IgD-negative memory B cell (primary cell): Measurements from ENCODE around the gene PIAS1. TPM values are rescaled to one million over a fixed set of nuclear protein-coding genes. Genes with fewer than 3 reads are reported as not detected.
"Not testable (repeated sequence)": the region's sequence is repeated elsewhere in the genome, so short reads cannot be mapped to it uniquely, and the experiment has no call there.

Experiments
- H3K27ac Mint-ChIP-seq, 3 donors: one replicate each; pipeline ENCODE4 v1.8.0; 2020 to 2022; ENCODE audit warnings: mild to moderate bottlenecking in 3 of 3, mixed read lengths in 3 of 3, moderate library complexity in 1 of 3
- H3K27me3 Mint-ChIP-seq: one replicate; pipeline ENCODE4 v1.8.0; 2021; ENCODE audit warnings: mixed read lengths
- H3K36me3 Mint-ChIP-seq: one replicate; pipeline ENCODE4 v1.8.0; 2020; ENCODE audit warnings: mild to moderate bottlenecking, mixed read lengths
- H3K4me1 Mint-ChIP-seq, 3 donors: one replicate each; pipeline ENCODE4 v1.8.0; 2020 to 2022; ENCODE audit warnings: mixed read lengths in 3 of 3, mild to moderate bottlenecking in 1 of 3
- H3K4me3 Mint-ChIP-seq, 4 donors: one replicate each; pipeline ENCODE4 v1.8.0; 2020 to 2022; ENCODE audit warnings: mild to moderate bottlenecking in 4 of 4, mixed read lengths in 4 of 4, moderate library complexity in 3 of 4
- H3K9me3 Mint-ChIP-seq, 3 donors: one replicate each; pipeline ENCODE4 v1.8.0; 2020 to 2021; ENCODE audit warnings: mixed read lengths in 3 of 3, mild to moderate bottlenecking in 1 of 3
- polyA plus RNA-seq: library from polyadenylated mRNA; unstranded; fragments of 300-500 nt; fragmentation: Illumina TruSeq; gene quantifications from one replicate; pipeline ENCODE4 v1.2.3, GENCODE V29; 2021

PIAS1 gene
- polyA plus RNA-seq, 1 donor from 2014 or later, result 128 TPM

GRCh38 chr15:68051109-68051508 lies 3.0 kb upstream of the PIAS1 start:
- H3K9me3 Mint-ChIP-seq, result no peaks in the 10 kb centered on the region
- H3K4me1 Mint-ChIP-seq, result peaks cover 3 to 9% (median 5%) of the 10 kb centered on the region in 3 donors
- H3K27me3 Mint-ChIP-seq, result peaks cover 3% of the 10 kb centered on the region
- peaks cover 2% of the 10 kb centered on the region for H3K36me3 Mint-ChIP-seq
- no peak overlapping the region for H3K27ac Mint-ChIP-seq
- peak overlapping the region in 1 of 4 donors; percentile 89 for H3K4me3 Mint-ChIP-seq

DNA sequence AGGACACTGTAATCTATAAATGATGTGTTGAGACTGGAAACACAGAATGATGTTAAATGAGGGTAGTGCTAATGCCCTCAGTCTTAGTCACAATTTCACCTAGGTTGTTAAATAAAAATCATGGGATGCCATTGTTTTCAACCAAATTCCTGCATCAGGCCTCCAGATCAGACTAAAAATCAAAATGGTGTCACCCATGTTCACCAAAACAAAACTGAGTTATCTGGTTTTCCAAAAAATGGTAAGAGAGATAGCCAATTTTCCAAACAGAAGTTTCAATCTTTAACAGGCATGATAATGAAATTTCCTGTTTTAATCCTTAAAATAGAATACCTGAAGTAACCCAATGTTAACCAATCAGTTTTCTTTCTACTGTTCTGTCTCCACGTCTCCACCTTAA lies 2.2 kb upstream of the PIAS1 start:
- H3K9me3 Mint-ChIP-seq, result no peaks in the 10 kb centered on the region
- H3K36me3 Mint-ChIP-seq, result peaks cover 1% of the 10 kb centered on the region

DNA sequence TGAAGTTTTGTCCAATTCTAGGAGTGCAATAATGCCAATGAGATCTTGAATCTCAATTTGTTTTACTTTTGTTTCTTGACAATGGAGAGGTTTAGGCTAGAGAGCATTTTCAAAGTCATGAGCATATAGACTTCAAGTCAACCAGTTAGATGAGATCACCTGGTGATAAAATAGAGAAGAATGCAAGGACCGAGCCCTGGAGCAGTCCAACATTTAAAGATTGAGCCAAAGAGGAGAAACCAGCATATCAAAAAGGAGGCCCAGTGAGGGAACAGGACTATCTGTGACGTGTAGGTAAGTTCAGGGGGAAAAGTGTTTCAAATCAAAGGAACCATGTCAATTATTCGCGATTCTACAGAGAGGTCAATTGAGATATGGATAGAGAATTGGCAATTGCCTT lies 1.7 kb upstream of the PIAS1 start:
- Mint-ChIP-seq H3K27me3 (peaks cover 2% of the 10 kb centered on the region), H3K4me3 (peak overlapping the region in 2 of 4 donors; percentile 34 to 89), H3K27ac (peak overlapping the region in 2 of 3 donors; percentile 41 to 82), H3K9me3 (no peaks in the 10 kb centered on the region), H3K4me1 (peaks cover 14 to 21% (median 15%) of the 10 kb centered on the region in 3 donors), H3K36me3 (peaks cover 1% of the 10 kb centered on the region)

More for the DNA sequence above, 2.2 kb upstream of the PIAS1 start:
- Mint-ChIP-seq H3K27me3 (peaks cover 2% of the 10 kb centered on the region), H3K4me3 (peak overlapping the region in 1 of 4 donors; percentile 89), H3K4me1 (peaks cover 10 to 17% (median 13%) of the 10 kb centered on the region in 3 donors), H3K27ac (no peak overlapping the region)

GRCh38 chr15:68053001-68053400 lies 1.1 kb upstream of the PIAS1 start:
- H3K36me3 Mint-ChIP-seq, result peaks cover 1% of the 10 kb centered on the region

DNA sequence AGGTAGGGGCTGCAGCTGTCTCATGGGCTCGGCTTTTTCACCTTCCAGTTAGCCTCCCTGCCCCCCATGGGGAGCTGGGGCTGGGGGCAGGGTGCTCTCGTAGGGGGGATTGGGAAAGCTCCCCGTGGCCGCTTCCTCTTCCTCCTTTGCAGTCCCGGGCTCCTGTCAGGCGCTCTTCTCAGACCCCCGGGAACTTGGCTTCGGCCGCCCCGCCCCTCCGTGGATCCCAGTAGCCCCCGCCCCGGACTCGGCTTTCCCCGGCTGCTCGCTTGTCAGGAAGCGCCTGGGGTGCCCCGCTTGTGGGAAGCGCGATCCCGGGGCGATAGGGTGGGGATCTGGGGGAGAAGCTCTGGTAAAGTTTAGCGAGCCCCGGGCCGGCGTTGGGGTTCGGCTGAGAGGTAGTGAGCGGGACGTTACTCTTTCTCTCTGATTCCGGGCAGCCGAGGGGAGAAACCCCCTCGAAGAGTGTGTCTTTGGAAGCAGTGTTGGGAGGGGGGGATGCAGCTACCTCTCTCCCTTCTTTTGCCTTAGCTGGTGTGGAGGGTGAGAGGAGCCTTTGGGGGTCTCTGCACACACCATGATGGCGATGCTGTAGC lies 611 bp downstream of the PIAS1 start:
- Mint-ChIP-seq H3K4me3 (peak overlapping the region; percentile 88 to 96 (median 90)), H3K9me3 (no peaks in the 10 kb centered on the region), H3K4me1 (peaks cover 24 to 29% (median 28%) of the 10 kb centered on the region in 3 donors), H3K36me3 (peaks cover 3% of the 10 kb centered on the region), H3K27me3 (peaks cover 2% of the 10 kb centered on the region), H3K27ac (peak overlapping the region; percentile 82 to 95 (median 90))

More at GRCh38 chr15:68053001-68053400, 1.1 kb upstream of the PIAS1 start:
- peak overlapping the region in 2 of 3 donors; percentile 41 to 82 for H3K27ac Mint-ChIP-seq
- H3K4me3 Mint-ChIP-seq, result peak overlapping the region in 3 of 4 donors; percentile 14 to 89 (median 44)
- H3K4me1 Mint-ChIP-seq, result peaks cover 19 to 25% (median 19%) of the 10 kb centered on the region in 3 donors
- H3K27me3 Mint-ChIP-seq, result peaks cover 2% of the 10 kb centered on the region
- H3K9me3 Mint-ChIP-seq, result no peaks in the 10 kb centered on the region

GRCh38 chr15:68055224-68055705 lies 1.1 kb downstream of the PIAS1 start:
- peak overlapping the region; percentile 82 to 95 (median 90) for H3K27ac Mint-ChIP-seq
- H3K36me3 Mint-ChIP-seq, result peaks cover 3% of the 10 kb centered on the region
- H3K27me3 Mint-ChIP-seq, result peaks cover 2% of the 10 kb centered on the region
- H3K4me1 Mint-ChIP-seq, result peaks cover 25 to 30% (median 28%) of the 10 kb centered on the region in 3 donors
- peak overlapping the region; percentile 88 to 96 (median 90) for H3K4me3 Mint-ChIP-seq
- H3K9me3 Mint-ChIP-seq, result no peaks in the 10 kb centered on the region

DNA sequence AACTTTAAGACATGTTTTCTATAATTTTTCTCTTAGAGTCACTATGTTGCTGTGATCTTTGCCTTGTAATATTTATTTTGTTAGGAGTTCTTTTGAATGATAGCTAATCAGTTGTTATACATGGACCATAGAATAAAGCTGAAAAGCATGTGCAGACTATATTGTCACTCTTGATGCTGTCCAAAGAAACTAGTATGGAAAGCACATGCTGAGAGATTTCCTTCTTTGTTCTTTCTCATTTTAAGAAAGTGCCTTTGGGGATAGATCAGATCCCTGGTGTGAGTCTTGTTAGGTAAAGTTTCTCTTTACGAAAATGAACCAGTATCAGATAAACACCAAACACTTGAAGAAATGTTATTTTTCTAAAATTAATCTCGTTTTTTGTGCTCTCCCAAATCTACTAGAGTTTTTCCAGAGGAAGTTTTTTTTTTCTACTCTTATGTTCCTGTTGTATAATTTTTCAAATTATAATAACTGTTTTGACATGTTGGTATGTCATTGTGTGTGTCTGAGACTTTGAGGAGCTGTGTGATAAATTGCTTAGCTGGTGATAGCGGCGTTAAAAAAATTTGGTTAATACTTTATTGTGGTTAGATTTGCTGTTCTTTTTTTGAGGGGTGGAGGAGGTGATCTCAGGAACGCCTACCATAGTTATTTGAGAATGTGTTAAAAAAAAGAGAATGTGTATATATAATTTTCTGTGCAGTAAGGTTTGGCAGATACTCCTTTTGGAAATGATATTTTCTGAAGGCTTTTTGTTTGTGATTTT lies 2.2 kb downstream of the PIAS1 start:
- peaks cover 3% of the 10 kb centered on the region for H3K36me3 Mint-ChIP-seq
- no peaks in the 10 kb centered on the region for H3K9me3 Mint-ChIP-seq
- peak overlapping the region in 2 of 3 donors; percentile 11 to 82 for H3K27ac Mint-ChIP-seq
- peak overlapping the region; percentile 68 to 89 (median 79) for H3K4me3 Mint-ChIP-seq
- no peaks in the 10 kb centered on the region for H3K27me3 Mint-ChIP-seq
- peaks cover 27 to 33% (median 32%) of the 10 kb centered on the region in 3 donors for H3K4me1 Mint-ChIP-seq

GRCh38 chr15:68057034-68057433 lies 2.9 kb downstream of the PIAS1 start:
- Mint-ChIP-seq H3K4me1 (peaks cover 34 to 39% (median 39%) of the 10 kb centered on the region in 3 donors), H3K9me3 (no peaks in the 10 kb centered on the region), H3K36me3 (peaks cover 5% of the 10 kb centered on the region), H3K27me3 (no peaks in the 10 kb centered on the region), H3K27ac (no peak overlapping the region), H3K4me3 (peak overlapping the region in 3 of 4 donors; percentile 20 to 89 (median 86))

DNA sequence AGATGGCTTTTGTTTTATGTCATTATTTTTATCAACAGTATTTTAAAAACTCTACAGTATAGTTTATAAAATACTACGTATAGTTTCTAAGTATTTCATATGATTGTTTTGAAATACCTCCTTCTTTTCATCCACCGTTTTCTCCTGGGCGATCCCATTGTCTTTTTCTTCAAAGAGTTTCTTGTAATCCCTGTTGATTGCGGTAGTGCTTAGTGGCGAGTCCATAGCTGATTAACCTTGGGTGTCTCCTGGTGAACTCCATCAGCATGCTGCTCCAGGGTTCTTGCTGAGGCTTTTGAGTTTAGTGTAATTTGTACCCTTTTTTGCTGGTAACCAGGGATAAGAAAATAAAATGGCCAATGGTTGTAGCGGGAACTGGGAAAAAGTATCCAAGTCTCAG lies 3.6 kb downstream of the PIAS1 start:
- Mint-ChIP-seq H3K27ac (no peak overlapping the region), H3K4me3 (peak overlapping the region in 3 of 4 donors; percentile 13 to 71 (median 33)), H3K36me3 (peaks cover 5% of the 10 kb centered on the region)

DNA sequence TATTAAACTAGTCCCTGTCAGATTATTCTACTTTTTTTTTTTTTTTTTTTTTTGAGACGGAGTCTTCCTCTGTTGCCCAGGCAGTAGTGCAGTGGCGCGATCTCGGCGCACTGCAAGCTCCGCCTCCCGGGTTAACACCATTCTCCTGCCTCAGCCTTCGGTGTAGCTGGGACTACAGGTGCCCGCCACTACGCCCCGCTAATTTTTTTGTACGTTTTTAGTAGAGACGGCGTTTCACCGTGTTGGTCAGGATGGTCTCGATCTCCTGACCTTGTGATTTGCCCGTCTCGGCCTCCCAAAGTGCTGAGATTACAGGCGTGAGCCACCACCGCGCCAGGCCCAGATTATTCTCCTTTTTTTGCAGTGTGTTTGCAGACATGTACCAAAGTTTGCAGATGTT lies 4.9 kb downstream of the PIAS1 start:
- not testable (repeated sequence) for H3K27ac Mint-ChIP-seq, H3K36me3 Mint-ChIP-seq, H3K9me3 Mint-ChIP-seq, H3K27me3 Mint-ChIP-seq
- Mint-ChIP-seq H3K4me3 (peak overlapping the region in 1 of 4 donors; percentile 47), H3K4me1 (peaks cover 44 to 53% (median 52%) of the 10 kb centered on the region in 3 donors)

More for the DNA sequence above, 3.6 kb downstream of the PIAS1 start:
- H3K9me3 Mint-ChIP-seq, result no peaks in the 10 kb centered on the region
- H3K27me3 Mint-ChIP-seq, result no peaks in the 10 kb centered on the region
- peaks cover 40 to 46% (median 46%) of the 10 kb centered on the region in 3 donors for H3K4me1 Mint-ChIP-seq

GRCh38 chr15:68059630-68060029 lies 5.5 kb downstream of the PIAS1 start:
- Mint-ChIP-seq H3K4me1 (peaks cover 46 to 57% (median 53%) of the 10 kb centered on the region in 3 donors), H3K27ac (no peak overlapping the region), H3K9me3 (no peaks in the 10 kb centered on the region), H3K27me3 (no peaks in the 10 kb centered on the region), H3K36me3 (peaks cover 5% of the 10 kb centered on the region), H3K4me3 (no peak overlapping the region)

DNA sequence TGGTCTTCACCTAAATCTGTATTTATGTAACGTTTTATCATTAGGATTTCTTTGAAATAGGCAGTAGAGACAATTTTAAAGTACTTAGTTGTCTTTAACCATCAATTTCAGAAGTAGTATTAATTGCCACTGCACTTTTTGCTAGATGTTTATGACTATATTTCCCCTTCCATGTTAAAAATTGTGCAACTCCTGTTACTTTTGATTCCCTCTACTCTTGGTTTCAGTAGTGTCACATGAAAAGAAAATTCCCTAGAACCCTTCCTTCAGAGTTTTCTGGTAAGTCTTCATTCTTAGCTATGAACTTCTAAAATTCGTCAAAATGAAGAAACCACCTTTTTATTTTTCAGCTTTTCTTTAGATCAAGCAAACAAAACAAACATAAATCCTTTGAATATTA lies 7.1 kb downstream of the PIAS1 start:
- H3K27me3 Mint-ChIP-seq, result no peaks in the 10 kb centered on the region
- peaks cover 5% of the 10 kb centered on the region for H3K36me3 Mint-ChIP-seq
- no peak overlapping the region for H3K27ac Mint-ChIP-seq
- H3K4me1 Mint-ChIP-seq, result peaks cover 42 to 52% (median 43%) of the 10 kb centered on the region in 3 donors
- H3K4me3 Mint-ChIP-seq, result no peak overlapping the region
- H3K9me3 Mint-ChIP-seq, result no peaks in the 10 kb centered on the region

DNA sequence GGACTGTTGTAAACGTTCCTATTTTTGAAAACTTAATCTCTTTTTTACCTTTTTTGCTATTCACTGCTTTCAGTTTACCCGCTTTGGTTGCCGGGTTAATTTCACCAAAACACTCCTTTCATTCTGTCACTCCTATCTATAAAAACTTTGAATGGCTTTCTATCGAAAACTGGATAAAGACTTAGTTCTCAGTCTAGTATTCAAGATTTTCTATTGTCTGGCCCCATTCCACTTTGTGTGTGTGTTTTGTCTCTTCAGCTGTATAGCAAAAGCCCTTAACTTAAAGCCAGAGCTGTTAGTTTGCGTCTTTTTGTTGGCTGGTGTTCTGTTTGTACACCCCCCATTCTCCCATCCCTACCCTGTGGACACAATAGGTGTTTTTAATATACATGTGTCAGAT lies 7.5 kb downstream of the PIAS1 start:
- Mint-ChIP-seq H3K4me1 (peaks cover 41 to 52% (median 42%) of the 10 kb centered on the region in 3 donors), H3K27me3 (no peaks in the 10 kb centered on the region), H3K27ac (peak overlapping the region in 1 of 3 donors; percentile 45), H3K36me3 (peaks cover 4% of the 10 kb centered on the region), H3K4me3 (peak overlapping the region in 1 of 4 donors; percentile 81), H3K9me3 (no peaks in the 10 kb centered on the region)

GRCh38 chr15:68062214-68062613 lies 8.1 kb downstream of the PIAS1 start:
- Mint-ChIP-seq H3K4me1 (peaks cover 38 to 53% (median 42%) of the 10 kb centered on the region in 3 donors), H3K36me3 (peaks cover 4% of the 10 kb centered on the region), H3K4me3 (peak overlapping the region in 1 of 4 donors; percentile 81), H3K9me3 (no peaks in the 10 kb centered on the region), H3K27ac (no peak overlapping the region), H3K27me3 (no peaks in the 10 kb centered on the region)

- H3K9me3 Mint-ChIP-seq, result no peaks in the 10 kb centered on the region
- H3K27me3 Mint-ChIP-seq, result no peaks in the 10 kb centered on the region
- H3K36me3 Mint-ChIP-seq, result peaks cover 4% of the 10 kb centered on the region
- no peak overlapping the region for H3K27ac Mint-ChIP-seq
- H3K4me3 Mint-ChIP-seq, result no peak overlapping the region
- peaks cover 33 to 56% (median 40%) of the 10 kb centered on the region in 3 donors for H3K4me1 Mint-ChIP-seq
These were observed 8.9 kb downstream of the PIAS1 start for GRCh38 chr15:68062946-68063465.
